Ishikawa (cell line): ENCODE results near the gene TNFAIP1.

Source experiments
- EP300 ChIP-seq: IDR thresholded peaks from 2 replicates; pipeline ENCODE4 v1.6.1; 2012; ENCODE audit warnings: borderline replicate concordance
- TAF1 ChIP-seq: IDR thresholded peaks from 2 replicates; pipeline ENCODE4 v1.6.1; 2012; ENCODE audit warnings: low read depth, mild to moderate bottlenecking
- TEAD4 ChIP-seq: IDR thresholded peaks from 2 replicates; pipeline ENCODE4 v1.6.1; 2012
- YY1 ChIP-seq: IDR thresholded peaks from 2 replicates; pipeline ENCODE4 v1.6.1; 2012; ENCODE audit warnings: low read depth
- TF ChIP-seq, protein P1 (sequence below): IDR thresholded peaks from 2 replicates; pipeline ENCODE4 v1.6.1; 2012
- TF ChIP-seq, protein P2 (sequence below): IDR thresholded peaks from 2 replicates; pipeline ENCODE4 v1.6.1; 2012

DNA sequence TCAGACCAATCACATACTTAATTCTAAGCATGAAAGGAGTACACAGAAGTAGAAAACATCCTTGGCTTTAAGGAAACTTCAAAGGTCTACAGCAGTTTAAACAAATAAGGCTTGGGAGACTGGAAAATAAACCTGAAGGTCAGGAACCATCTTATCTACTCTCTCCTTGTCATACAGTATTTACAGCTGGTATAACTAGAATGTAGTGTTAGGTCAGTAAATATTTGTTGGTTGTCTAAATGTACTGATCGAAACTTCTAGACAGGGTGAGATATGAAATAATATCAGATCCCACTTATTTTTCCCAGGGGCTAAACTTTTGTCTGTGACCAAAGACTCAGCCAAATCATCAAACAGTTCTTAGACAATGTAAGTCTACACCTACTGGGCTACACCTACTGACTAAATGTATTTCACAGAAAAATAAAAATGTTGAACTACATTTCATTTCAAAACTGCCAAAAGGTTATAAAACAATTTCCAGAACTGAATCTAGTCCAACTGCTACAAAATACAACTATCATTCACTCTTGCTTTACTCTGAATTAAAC lies 43.7 kb upstream of the TNFAIP1 start:
- no peak for TF ChIP-seq TEAD4
- TF ChIP-seq, protein P1, sequence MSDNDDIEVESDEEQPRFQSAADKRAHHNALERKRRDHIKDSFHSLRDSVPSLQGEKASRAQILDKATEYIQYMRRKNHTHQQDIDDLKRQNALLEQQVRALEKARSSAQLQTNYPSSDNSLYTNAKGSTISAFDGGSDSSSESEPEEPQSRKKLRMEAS: no peak
- TF ChIP-seq TAF1: no peak
- no peak for TF ChIP-seq EP300
- TF ChIP-seq, protein P2, sequence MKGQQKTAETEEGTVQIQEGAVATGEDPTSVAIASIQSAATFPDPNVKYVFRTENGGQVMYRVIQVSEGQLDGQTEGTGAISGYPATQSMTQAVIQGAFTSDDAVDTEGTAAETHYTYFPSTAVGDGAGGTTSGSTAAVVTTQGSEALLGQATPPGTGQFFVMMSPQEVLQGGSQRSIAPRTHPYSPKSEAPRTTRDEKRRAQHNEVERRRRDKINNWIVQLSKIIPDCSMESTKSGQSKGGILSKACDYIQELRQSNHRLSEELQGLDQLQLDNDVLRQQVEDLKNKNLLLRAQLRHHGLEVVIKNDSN: no peak
- TF ChIP-seq YY1: no peak
